Measurements from ENCODE around the gene BICC1. TPM values are rescaled to one million over a fixed set of nuclear protein-coding genes. Genes with fewer than 3 reads are reported as not detected.

Gene BICC1
- total RNA-seq, 1 donor from 2014 or later = 17.0 TPM

GRCh38 chr10:58557714-58558113 is 45.0 kb downstream of the BICC1 start:
- DNase-seq (ENCODE audit: low spot score) = no peak

- DNase-seq (ENCODE audit: low spot score) = no peak
Observed at GRCh38 chr10:58560068-58560467, 47.4 kb downstream of the BICC1 start.

GRCh38 chr10:58565271-58565670 is 52.6 kb downstream of the BICC1 start:
- no peak for DNase-seq (ENCODE audit: low spot score)

- no peak for DNase-seq (ENCODE audit: low spot score)
Observed at GRCh38 chr10:58567652-58568051, 55.0 kb downstream of the BICC1 start.

- no peak for DNase-seq (ENCODE audit: low spot score)
Observed at GRCh38 chr10:58568428-58568935, 55.8 kb downstream of the BICC1 start.

- no peak for DNase-seq (ENCODE audit: low spot score)
Observed at GRCh38 chr10:58570307-58570723, 57.6 kb downstream of the BICC1 start.

- DNase-seq (ENCODE audit: low spot score) = no peak
Observed at GRCh38 chr10:58570979-58571378, 58.3 kb downstream of the BICC1 start.

- no peak for DNase-seq (ENCODE audit: low spot score)
Observed at GRCh38 chr10:58573144-58573543, 60.5 kb downstream of the BICC1 start.

- DNase-seq (ENCODE audit: low spot score) = no peak
Observed at GRCh38 chr10:58574058-58574457, 61.4 kb downstream of the BICC1 start.

- no peak for DNase-seq (ENCODE audit: low spot score)
Observed at GRCh38 chr10:58575491-58575890, 62.8 kb downstream of the BICC1 start.

GRCh38 chr10:58576751-58577436 is 64.2 kb downstream of the BICC1 start:
- DNase-seq (ENCODE audit: low spot score) = no peak

GRCh38 chr10:58577437-58577777 is 64.7 kb downstream of the BICC1 start:
- no peak for DNase-seq (ENCODE audit: low spot score)

GRCh38 chr10:58578366-58578765 is 65.7 kb downstream of the BICC1 start:
- no peak for DNase-seq (ENCODE audit: low spot score)

GRCh38 chr10:58579011-58579655 is 66.5 kb downstream of the BICC1 start:
- DNase-seq (ENCODE audit: low spot score) = no peak

GRCh38 chr10:58582045-58582444 is 69.4 kb downstream of the BICC1 start:
- no peak for DNase-seq (ENCODE audit: low spot score)

GRCh38 chr10:58585435-58585834 is 72.8 kb downstream of the BICC1 start:
- no peak for DNase-seq (ENCODE audit: low spot score)

- no peak for DNase-seq (ENCODE audit: low spot score)
Observed at GRCh38 chr10:58586282-58587245, 73.9 kb downstream of the BICC1 start.

GRCh38 chr10:58587676-58588075 is 75.0 kb downstream of the BICC1 start:
- no peak for DNase-seq (ENCODE audit: low spot score)

GRCh38 chr10:58588673-58589265 is 76.1 kb downstream of the BICC1 start:
- DNase-seq (ENCODE audit: low spot score) = no peak

- no peak for DNase-seq (ENCODE audit: low spot score)
Observed at GRCh38 chr10:58590152-58590840, 77.6 kb downstream of the BICC1 start.

GRCh38 chr10:58590924-58591323 is 78.3 kb downstream of the BICC1 start:
- no peak for DNase-seq (ENCODE audit: low spot score)

Measured in mesenteric fat pad (tissue), 1 donor.